ENCODE data around the gene BBS4.

DNA sequence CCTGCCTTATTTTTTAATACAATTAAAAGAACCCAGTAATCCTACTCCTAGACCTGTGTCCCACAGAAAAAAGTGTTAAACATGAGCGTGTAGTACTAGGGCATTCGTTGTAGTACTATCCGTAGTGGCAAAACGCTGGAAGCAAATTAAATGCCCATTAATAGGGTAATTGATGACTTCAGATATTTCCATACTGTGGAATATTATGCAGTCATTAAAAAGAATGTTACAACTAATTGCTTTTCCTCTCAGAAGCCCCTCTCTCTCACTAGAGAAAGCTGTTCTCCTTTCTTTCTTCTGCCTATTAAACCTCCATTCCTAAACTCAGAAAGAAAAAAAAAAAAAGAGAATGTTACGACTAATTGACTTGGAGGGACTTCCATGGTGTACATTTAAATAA is 2.7 kb downstream of the BBS4 start:
- TF ChIP-seq EZH2 (IDR thresholded peaks at IDR 0.05; ENCODE audit: insufficient read depth, poor library complexity, severe bottlenecking) (no peak), EZH2phosphoT487 (IDR thresholded peaks at IDR 0.05; ENCODE audit: insufficient read depth, low read depth) (no peak)
